Lower leg skin (tissue), 3 donors: ENCODE results near the gene UBE2J2.

Experiments used
- CTCF ChIP-seq, 3 donors: fragments of 450-650 bp; IDR thresholded peaks; one replicate each; pipeline ENCODE4 v1.5.1; 2016; ENCODE audit warnings: antibody characterized with exemption in 3 of 3, mild to moderate bottlenecking in 3 of 3, moderate library complexity in 2 of 3
- POLR2A ChIP-seq, 2 donors: fragments of 450-650 bp; IDR thresholded peaks; one replicate each; pipeline ENCODE4 v1.6.1; 2016 to 2017; ENCODE audit warnings: antibody characterized with exemption in 2 of 2, mild to moderate bottlenecking in 1 of 2, moderate library complexity in 1 of 2

GRCh38 chr1:1228187-1228586, 45.5 kb downstream of the UBE2J2 start:
- no peak for TF ChIP-seq CTCF (IDR thresholded peaks at IDR 0.05)
- TF ChIP-seq POLR2A (IDR thresholded peaks at IDR 0.05) = no peak
